ENCODE results near the gene EFNA2.

EFNA2 gene

DNA sequence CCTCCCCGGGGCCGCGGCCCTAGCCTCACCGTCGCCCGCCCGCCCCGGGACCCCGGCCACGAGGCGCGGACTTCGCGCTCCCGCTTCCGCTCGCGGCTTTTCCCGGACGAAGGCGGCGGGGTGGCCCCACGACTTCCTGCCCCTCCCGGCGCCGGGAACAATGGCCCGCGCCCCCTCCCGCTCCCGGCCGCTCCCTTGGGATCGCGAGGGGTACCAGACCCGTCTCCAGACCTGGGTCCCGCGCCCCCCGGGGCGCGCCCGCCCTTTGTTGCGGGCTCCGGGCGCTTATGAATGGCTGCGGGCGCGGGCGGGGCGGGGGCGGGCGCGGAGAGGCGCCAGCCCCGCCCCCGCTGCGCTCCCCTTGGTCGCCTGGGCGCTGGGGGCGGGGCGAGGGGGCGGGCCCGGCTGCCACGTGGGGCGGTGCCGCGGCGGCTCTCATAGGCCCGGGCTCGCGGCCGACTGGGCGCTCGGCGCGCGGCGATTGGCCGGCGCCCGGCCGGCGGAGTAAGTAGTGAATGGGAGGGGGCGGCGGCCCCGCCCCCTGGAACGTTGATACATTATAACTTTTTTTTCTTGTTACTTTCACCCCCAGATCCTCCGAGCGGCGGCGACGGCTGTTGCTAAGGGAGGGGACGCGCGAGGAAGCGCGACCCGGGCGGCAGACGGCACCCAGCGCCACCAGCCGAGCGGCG lies 36.2 kb upstream of the EFNA2 start:
- peak; percentile 93 for DNase-seq

DNA sequence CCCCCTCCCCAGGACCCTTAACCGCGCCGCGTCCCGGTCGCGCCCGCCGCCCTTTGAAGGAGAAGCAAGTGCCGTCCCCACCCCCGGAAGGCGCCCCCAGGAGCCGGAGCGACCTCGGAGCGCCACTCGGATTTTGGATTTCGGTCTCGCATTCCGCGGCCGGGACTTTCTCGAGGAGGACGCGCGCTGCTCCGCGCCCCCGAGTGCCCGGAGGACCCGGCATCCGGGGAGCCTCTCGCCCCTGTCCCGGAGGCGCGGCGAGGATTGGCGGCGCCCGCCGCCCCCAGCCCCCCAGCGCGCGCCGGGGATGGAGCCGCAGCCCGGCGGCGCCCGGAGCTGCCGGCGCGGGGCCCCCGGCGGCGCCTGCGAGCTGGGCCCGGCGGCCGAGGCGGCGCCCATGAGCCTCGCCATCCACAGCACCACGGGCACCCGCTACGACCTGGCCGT lies 35.7 kb upstream of the EFNA2 start:
- DNase-seq: no peak

DNA sequence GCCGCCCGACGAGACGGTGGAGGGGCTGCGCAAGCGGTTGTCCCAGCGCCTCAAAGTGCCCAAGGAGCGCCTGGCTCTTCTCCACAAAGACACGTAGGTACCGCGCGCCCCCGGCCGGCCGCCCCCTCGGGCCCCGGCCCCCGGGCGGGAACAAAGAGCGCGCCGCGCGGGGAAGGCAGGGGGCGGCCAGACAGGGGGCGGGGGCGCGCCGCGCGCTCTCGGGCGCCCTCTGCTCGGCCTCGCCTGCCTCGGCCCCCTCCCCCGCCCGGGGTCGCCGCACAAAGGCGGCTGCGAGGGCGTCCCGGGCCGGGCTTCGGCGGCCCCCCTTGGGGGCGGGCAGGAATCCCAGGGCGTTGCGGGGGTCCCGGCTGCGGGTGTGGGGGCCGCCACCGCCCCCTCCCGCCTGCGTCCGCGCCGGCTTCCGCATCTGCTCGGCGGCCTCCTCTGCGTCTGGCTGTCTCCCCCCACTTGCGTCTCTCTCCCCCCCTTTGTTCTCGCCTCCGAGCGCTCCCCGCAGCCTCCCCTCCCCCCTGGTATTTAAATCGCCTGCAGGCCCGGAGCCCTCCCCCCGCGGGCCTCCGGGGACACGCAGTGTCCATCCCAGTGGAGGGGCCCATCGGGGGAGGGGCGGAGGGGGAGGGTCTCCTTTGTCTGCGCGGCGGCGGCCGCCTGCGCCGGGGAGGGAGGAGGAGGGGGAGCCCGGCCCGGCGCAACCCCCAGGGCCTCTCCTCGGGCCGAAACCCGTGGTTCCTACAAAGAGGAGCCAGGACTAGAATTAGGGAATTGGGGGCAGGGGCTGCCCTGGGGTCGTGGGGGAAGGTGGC lies 35.0 kb upstream of the EFNA2 start:
- no peak for DNase-seq

DNA sequence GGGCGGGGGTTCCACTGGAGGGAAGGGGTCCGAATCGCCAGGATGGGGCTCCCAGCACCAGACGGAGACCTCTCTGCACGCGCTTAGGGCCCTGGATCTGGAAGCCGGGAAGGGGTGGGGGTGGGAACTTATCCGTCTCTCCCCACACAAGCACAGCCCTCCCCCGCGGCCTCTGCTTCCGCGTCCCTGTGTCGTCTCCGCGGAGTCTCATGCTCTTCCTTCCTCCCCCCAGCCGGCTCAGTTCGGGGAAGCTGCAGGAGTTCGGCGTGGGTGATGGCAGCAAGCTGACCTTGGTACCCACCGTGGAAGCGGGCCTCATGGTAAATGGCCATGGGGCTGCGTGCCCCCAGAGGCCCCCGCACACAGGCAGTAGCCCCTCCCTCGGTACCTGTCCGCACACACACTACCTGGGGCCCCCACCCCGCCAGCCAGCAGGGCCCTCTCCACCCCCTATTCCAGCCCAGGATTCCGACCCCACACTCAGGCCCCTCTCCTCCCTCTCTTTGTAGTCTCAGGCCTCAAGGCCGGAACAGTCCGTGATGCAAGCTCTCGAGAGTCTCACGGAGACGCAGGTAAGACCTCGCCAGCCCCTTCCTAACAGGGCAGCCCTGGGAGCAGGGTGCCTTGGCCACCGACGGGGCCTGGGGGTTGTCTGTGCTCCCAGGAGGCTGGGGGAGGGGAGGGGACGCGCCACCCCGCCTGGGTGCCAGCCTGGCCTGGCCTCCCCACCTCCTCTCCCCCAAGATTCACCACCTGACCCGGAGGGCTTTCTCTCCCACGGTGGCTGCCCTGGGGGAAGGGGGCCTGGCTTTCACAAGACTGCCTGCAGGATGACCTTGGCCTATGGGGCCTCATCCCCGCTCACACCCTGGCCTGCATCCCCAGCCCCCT lies 34.1 kb upstream of the EFNA2 start:
- peak; percentile 67 for DNase-seq

DNA sequence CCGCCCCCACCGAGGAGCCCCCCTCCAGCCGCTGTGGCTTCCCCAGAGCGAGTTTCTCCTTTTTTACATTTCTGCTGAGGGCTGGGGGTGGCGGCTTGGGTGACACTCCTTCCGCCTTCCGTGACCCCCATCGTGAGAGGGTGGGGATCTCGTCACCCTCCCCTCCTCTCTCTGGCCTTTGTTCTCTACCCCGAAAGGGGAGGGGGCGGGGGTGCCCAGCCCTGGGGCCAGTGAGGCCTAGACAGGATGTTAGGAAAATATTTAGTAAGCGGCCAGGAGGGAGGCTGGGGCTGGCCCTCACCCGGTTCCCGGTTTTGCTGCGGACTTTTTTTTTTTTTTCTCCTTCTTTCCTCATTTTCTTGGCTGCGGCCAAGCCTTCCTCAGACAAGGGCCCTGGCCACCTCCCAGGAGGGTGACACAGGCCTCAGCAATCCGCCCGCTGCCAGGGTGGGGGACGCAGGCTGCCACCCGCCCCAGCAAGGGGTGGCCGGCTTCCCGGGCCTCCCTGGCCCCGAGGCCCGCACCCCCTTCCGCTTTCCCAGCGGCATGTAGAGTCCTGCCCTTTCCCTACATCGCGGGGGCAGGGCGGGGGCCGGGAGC lies 33.4 kb upstream of the EFNA2 start:
- peak; percentile 61 for DNase-seq

DNA sequence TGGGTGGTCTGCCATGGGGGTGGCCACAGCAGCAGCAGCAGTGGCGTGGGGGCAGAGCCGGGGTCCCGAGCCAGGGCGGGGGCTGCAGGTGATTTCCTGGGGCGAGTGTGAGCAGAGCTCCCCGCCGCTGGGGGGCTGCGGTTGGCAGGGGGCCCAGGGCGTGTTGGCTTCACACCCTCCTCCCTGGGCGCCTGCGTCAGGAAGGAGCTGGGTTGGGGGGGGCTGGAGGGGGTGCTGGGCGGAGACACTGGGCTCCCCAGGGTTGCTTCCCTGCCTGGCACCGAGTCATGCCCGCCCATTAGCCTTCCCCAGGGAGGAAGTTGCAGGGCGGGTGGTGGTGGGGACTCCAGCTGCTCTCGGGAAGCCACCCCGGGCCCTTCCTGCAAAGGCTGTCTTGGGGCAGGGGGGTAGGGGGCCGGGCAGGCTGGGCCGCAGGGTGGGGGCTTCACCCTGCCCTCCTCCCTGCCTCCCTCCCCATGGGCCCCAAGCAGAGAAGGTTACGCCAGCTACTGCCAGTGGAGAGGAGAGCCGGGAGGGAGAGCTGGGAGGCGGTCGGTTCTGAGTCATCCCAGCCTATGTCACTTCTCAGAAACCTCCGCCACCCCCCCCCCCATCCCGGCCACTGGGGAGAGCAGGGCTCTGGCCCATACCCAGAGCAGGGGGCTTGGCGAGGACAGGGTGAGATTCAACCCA lies 32.7 kb upstream of the EFNA2 start:
- DNase-seq: peak; percentile 81

DNA sequence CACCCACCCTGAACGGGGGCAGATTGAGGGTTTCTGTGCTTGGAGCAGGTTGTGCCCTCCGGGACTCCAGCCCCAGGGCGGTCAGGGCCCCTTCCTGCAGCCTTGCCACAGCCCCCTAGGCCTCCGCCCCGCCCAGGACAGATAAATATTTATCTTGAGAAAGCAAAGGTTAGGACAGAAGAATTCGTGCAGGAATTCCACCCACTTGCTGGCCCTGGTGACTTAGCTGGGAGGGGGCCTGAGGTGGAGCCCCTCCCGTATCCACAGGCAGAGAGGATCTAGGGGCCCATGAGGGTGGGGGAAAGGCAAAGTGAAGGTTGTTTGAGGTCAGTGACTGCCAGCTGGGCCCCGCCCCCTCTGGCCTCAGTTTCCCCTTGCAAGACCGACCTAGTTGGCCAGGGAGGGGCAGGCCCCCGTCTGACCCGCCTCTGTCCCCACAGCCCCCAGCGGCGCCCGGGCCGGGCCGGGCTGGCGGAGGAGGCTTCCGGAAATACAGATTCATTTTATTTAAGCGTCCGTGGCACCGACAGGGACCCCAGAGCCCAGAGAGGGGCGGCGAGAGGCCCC lies 32.1 kb upstream of the EFNA2 start:
- DNase-seq: no peak

DNA sequence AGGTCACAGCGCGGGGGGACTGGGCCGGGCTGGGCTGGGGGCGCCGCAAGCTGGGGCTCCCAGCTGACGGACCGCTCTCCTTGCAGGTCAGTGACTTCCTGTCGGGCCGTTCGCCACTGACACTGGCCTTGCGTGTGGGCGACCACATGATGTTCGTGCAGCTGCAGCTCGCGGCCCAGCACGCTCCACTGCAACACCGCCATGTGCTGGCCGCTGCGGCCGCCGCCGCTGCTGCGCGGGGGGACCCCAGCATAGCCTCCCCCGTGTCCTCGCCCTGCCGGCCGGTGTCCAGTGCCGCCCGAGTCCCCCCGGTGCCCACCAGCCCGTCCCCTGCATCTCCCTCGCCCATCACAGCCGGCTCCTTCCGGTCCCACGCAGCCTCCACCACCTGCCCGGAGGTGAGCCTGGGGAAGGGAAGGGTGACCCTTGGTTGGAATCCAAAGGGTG lies 31.6 kb upstream of the EFNA2 start:
- no peak for DNase-seq

DNA sequence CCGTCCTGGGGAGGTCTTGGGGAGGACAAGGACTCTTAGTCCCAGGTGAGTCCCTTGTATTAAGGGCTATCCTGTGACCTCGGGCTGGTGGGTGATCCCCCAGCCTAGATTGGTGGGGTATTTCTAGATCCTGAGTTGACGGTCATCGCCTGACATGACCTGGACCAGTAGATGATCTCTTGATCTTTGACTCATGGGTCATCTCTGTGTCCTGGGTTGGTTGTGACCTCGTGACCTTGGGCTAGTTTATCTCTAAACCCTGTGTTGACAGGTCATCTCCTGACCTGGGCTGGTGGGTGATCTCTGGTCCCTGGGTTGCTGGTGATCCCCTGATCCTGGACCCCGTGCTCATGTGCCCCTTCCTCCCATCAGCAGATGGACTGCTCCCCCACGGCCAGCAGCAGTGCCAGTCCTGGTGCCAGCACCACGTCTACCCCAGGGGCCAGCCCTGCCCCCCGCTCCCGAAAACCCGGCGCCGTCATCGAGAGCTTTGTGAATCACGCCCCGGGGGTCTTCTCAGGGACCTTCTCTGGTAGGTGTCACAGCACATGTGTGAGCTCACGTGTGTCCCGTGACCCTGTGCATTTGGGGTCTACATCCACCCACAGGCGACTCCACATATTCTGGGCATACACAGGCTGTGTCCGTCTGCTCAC lies 31.0 kb upstream of the EFNA2 start:
- no peak for DNase-seq

DNA sequence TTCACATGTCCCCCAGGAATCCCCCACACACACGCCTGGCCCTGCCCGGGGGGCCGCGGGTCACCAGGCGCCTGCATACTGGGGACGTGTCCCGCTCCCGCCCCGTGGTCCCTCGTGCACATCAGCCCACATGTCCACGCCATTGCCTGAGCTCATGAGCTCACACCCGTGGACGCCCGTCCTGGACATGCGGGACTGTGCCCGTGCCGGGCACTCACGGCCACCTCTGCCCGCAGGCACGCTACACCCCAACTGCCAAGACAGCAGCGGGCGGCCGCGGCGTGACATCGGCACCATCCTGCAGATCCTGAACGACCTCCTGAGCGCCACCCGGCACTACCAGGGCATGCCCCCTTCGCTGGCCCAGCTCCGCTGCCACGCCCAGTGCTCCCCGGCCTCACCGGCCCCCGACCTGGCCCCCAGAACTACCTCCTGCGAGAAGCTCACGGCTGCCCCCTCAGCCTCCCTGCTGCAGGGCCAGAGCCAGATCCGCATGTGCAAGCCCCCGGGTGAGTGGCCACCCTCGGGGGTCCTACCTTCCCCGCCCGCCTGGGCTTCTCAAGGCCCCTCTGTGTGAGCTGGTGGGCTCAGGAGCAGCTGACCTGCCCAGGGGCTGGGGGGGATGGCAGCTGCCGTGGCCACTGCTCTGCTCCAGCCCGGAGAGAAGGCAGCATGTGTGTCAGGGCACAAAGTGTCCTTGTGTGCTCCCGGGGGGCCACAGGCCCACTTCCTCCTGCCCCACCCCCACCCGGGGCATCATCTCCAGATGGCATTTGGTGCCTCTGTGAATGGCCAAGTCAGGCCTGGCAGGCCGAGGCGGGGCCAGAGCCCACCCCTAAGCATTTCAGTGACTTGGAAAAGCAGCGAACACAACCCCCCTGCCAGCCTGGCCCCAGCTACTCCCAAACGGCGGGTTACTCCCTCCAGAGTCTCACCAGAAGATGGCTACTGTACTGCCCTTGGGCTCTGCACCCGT lies 30.2 kb upstream of the EFNA2 start:
- no peak for DNase-seq

DNA sequence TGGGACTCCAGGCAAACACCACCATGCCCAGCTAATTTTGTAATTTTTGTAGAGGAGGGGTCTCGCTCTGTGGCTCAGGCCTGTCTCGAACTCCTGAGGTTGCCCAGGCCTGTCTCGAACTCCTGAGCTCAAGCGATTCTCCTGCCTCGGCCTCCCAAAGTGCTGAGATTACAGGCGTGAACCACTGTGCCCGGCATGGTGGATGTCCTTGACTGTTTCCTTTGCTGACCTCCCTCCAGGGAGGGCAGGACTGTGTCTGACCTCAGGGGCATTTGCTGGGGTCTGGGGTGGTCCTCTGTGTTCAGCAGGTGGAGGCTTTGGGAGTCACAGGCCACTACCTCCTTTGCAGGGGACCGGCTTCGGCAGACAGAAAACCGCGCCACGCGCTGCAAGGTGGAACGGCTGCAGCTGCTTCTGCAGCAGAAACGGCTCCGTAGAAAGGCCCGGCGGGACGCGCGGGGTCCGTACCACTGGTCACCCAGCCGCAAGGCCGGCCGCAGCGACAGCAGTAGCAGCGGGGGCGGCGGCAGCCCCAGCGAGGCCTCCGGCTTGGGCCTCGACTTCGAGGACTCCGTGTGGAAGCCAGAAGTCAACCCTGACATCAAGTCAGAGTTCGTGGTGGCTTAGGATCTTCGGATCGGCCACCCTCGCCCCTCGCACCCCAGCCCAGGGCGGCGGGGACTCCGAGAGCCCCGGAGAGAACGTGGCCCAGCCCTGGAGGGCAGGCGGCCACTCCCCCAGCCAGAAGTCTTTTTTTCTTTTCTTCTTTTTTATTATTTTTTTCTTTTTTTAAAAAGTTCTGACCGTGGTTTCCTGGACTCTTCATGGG lies 28.8 kb upstream of the EFNA2 start:
- DNase-seq: no peak

DNA sequence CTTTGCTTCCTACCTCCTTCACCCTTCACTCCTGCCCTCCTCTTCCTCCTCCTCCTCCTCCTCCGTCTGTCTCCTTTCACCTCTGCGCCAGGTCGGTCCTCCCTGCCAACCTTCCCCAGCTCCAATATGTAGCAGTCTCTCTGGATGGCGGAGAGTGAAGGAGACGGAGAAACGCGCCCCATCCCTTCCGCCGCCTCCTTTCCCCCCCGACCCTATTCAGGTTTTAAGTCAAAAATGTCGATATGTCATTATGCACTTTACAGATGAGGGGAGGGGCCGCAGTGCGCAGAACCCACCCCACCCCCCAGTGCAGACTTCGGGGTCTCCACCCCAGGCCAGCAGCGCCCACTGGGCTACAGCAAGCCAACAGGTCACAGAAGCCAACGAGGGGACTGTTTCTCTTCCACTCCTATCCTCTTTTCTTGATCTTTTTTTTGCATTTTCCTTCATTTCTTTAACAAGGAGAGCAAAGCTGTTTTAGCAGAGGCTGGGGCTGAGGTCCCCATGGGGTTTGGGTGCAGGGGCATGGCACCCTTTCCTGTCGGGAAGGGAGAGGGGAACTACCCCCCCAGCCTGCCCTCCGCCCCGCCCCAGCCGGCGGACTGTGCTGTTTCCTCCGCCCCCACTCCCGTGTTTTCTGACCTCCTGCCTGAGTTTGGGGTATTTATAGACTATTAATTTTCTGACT lies 28.1 kb upstream of the EFNA2 start:
- DNase-seq: no peak

DNA sequence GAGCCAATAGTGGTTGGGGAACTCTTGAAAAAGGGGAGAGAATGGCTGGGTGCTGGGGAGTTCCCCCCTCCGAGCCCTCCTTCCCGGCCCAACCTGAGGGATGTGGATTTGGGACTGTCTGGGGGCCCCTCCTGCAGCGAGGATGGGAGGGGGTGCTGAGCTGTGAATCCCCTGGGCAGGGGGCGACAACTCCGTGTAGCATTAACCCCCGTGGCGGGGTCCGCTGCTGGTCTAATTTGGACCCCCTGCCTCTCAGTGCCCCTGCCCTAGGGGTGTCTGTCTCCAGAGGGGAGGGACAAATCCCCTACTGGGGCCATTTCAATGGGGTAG lies 27.5 kb upstream of the EFNA2 start:
- no peak for DNase-seq

DNA sequence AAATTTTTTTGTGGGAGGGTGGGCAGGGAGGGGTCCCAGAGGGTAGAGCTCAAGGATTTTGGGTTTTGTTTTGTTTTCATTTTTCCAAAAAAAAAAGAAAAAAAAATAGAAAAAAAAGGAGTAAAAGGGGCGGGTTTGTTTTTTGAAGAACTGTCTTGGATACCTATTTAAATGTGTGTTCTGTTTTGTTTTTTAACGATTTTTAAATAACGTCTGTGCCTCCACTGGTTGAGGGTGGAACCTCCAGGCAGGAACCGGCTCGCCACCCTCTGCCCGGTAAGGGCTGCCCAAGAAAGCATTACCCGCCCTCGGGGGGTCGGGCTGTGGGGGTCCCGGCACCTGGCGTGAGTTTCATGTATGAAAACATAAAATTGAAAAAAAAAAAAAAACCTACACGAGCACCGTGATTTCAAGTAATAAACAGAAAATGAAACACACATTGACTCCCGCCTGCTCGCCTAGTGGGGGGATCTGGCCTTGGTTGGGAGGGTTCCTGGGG lies 26.9 kb upstream of the EFNA2 start:
- no peak for DNase-seq

DNA sequence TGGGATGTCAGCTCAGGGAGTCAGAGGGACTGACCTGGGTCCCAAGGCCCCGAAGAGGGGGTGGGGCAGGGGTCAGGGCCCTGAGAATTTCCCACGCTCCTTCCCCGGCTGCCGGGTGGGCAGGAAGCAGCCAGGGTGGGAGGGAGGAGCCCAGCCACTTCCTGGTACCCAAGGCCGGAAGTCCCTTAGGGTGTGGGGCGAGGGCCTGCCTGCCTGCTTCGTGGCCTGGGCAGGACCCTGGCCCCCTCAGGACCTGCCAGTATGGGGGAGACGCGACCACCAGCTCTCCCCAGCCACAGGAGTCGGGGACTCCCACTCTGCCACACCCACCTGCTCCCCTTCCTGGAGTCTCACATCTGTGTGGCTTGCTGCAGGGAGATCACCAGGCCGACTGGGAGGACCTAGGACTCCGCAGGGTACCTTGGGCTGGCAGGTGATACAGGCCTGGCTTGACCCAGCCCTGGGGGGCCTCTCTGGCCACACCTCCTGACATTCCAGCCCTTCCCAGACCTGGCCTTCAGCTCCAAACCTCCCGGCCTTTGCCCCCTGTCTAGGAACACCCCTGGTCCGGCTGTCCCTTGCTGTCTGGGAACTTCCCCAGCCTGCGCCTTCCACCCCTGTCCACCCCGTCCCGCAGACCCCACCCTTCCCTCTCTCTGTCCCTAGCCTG lies 26.3 kb upstream of the EFNA2 start:
- peak; percentile 66 for DNase-seq

DNA sequence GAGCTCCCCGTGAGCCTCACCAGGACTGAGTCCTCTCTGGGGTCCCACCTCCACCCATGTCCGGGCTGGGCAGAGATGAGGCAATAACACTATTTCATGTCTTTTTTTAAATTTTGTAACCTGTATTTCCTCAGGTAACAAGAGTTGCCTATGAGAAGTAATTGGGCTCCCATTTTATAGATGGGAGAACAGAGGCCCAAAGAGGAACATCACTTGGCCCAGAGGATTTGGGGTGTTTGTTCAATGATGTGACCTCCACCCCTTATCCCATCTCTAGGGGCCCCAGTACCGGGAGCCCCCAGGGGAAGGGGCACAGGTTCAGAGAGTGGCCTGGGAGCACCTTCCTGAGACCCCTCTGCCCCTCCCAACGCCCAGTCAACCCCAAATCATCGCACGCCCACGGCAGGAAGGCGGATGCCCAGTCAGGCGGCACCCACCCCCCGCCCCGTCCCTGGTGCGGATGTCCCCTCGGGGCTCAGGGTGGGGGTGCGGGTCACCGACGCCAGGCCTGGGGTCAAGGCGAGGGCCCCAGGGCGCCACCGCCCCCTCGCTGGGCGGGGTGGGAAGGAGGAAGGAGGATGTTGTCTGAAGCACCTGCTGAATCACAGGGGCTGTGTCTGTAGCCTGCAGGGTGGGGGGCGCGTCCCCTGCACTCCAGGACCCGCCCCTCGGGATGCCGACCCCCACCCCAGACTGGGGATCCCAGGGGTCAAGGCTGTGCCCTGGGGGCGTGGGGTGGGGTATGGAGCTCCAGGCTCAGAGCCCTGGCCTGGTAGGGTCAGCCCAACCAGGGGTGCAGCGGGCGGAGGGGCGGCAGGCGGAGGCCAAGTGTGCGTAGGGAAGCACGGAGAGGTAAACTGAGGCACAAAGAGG lies 25.6 kb upstream of the EFNA2 start:
- DNase-seq: no peak
